T-helper 17 cell (primary cell): ENCODE measurements around the gene CHD5. TPM values are rescaled to one million over a fixed set of nuclear protein-coding genes. Genes with fewer than 3 reads are reported as not detected.

Source experiments
- ATAC-seq: fragments of 150-1000 bp; cut with Tn5 transposase; 2 replicates; pipeline ENCODE4 v1.10.0; 2021; ENCODE audit warnings: mild to moderate bottlenecking, moderate library complexity
- DNase-seq, 3 donors: peaks; one replicate each; pipeline versions ENCODE4 v3.0.0 to v3.0.0-alpha.2; 2020 to 2021
- H3K9me3 ChIP-seq: one replicate; pipeline ENCODE4 v1.7.0; 2013; ENCODE audit warnings: low read length, mild to moderate bottlenecking; ENCODE audit not compliant: control insufficient read depth, poor library complexity, severe bottlenecking
- H3K27ac Mint-ChIP-seq: one replicate; pipeline ENCODE4 v1.8.0; 2022; ENCODE audit warnings: mild to moderate bottlenecking, moderate library complexity, mixed read lengths
- H3K27me3 Mint-ChIP-seq: one replicate; pipeline ENCODE4 v1.8.0; 2022; ENCODE audit warnings: mixed read lengths
- H3K36me3 Mint-ChIP-seq: one replicate; pipeline ENCODE4 v1.8.0; 2022; ENCODE audit warnings: low read depth, mixed read lengths
- H3K4me1 Mint-ChIP-seq: one replicate; pipeline ENCODE4 v1.8.0; 2022; ENCODE audit warnings: mild to moderate bottlenecking, mixed read lengths
- H3K4me3 Mint-ChIP-seq: one replicate; pipeline ENCODE4 v1.8.0; 2022; ENCODE audit warnings: mild to moderate bottlenecking, moderate library complexity, mixed read lengths
- total RNA-seq, 4 donors: library from RNA in 2 of 4; stranded (reverse) in 2 of 4; gene quantifications; one replicate each; pipeline ENCODE4 v1.2.3 and lab custom pipeline; 2022 to 2026

CHD5 gene
- total RNA-seq, 2 donors from 2014 or later, result 0.12 to 0.63 TPM

- H3K9me3 ChIP-seq, result no peaks in the 10 kb centered on the region
- no peak overlapping the region for H3K27ac Mint-ChIP-seq
- H3K36me3 Mint-ChIP-seq, result peaks cover 6% of the 10 kb centered on the region
- peaks cover 5% of the 10 kb centered on the region for H3K4me1 Mint-ChIP-seq
- DNase-seq (no peak), ATAC-seq (no peak)
- no peaks in the 10 kb centered on the region for H3K27me3 Mint-ChIP-seq
- H3K4me3 Mint-ChIP-seq, result no peak overlapping the region
Observed at GRCh38 chr1:6095511-6096242, 84.4 kb downstream of the CHD5 start.

- DNase-seq (no peak), ATAC-seq (no peak)
- H3K9me3 ChIP-seq, result no peaks in the 10 kb centered on the region
- Mint-ChIP-seq H3K36me3 (peaks cover 6% of the 10 kb centered on the region), H3K27me3 (no peaks in the 10 kb centered on the region), H3K4me1 (peaks cover 5% of the 10 kb centered on the region), H3K4me3 (no peak overlapping the region), H3K27ac (no peak overlapping the region)
Observed at GRCh38 chr1:6094801-6095505, 85.2 kb downstream of the CHD5 start.

GRCh38 chr1:6094246-6094645 is 85.9 kb downstream of the CHD5 start:
- DNase-seq (no peak), ATAC-seq (no peak)
- no peaks in the 10 kb centered on the region for H3K27me3 Mint-ChIP-seq
- no peaks in the 10 kb centered on the region for H3K9me3 ChIP-seq
- H3K4me1 Mint-ChIP-seq, result peaks cover 5% of the 10 kb centered on the region
- H3K4me3 Mint-ChIP-seq, result no peak overlapping the region
- H3K36me3 Mint-ChIP-seq, result peaks cover 6% of the 10 kb centered on the region
- peak overlapping the region; percentile 61 for H3K27ac Mint-ChIP-seq

- H3K4me1 Mint-ChIP-seq, result peaks cover 5% of the 10 kb centered on the region
- H3K9me3 ChIP-seq, result no peaks in the 10 kb centered on the region
- no peak for DNase-seq
- peak overlapping the region; percentile 61 for H3K27ac Mint-ChIP-seq
- no peak for ATAC-seq
- no peak overlapping the region for H3K4me3 Mint-ChIP-seq
- H3K27me3 Mint-ChIP-seq, result no peaks in the 10 kb centered on the region
- H3K36me3 Mint-ChIP-seq, result peaks cover 6% of the 10 kb centered on the region
Observed at GRCh38 chr1:6093611-6094010, 86.5 kb downstream of the CHD5 start.

- H3K4me3 Mint-ChIP-seq, result no peak overlapping the region
- ATAC-seq (no peak), DNase-seq (no peak)
- H3K27me3 Mint-ChIP-seq, result no peaks in the 10 kb centered on the region
- H3K36me3 Mint-ChIP-seq, result peaks cover 6% of the 10 kb centered on the region
- H3K4me1 Mint-ChIP-seq, result peaks cover 2% of the 10 kb centered on the region
- H3K9me3 ChIP-seq, result no peaks in the 10 kb centered on the region
- H3K27ac Mint-ChIP-seq, result peak overlapping the region; percentile 61
Observed at GRCh38 chr1:6093071-6093470, 87.0 kb downstream of the CHD5 start.

GRCh38 chr1:6092211-6092610 is 87.9 kb downstream of the CHD5 start:
- Mint-ChIP-seq H3K4me1 (no peaks in the 10 kb centered on the region), H3K4me3 (no peak overlapping the region), H3K27me3 (no peaks in the 10 kb centered on the region), H3K27ac (no peak overlapping the region), H3K36me3 (peaks cover 6% of the 10 kb centered on the region)
- H3K9me3 ChIP-seq, result no peaks in the 10 kb centered on the region
- DNase-seq (no peak), ATAC-seq (no peak)

- Mint-ChIP-seq H3K27me3 (no peaks in the 10 kb centered on the region), H3K4me1 (no peaks in the 10 kb centered on the region), H3K36me3 (peaks cover 6% of the 10 kb centered on the region), H3K4me3 (no peak overlapping the region), H3K27ac (no peak overlapping the region)
- H3K9me3 ChIP-seq, result no peaks in the 10 kb centered on the region
- ATAC-seq (no peak), DNase-seq (no peak)
Observed at GRCh38 chr1:6091823-6092109, 88.4 kb downstream of the CHD5 start.

GRCh38 chr1:6090996-6091822 is 88.9 kb downstream of the CHD5 start:
- DNase-seq, result no peak
- Mint-ChIP-seq H3K36me3 (peaks cover 6% of the 10 kb centered on the region), H3K27ac (no peak overlapping the region), H3K27me3 (no peaks in the 10 kb centered on the region), H3K4me1 (no peaks in the 10 kb centered on the region), H3K4me3 (no peak overlapping the region)
- ATAC-seq, result no peak
- no peaks in the 10 kb centered on the region for H3K9me3 ChIP-seq

- ATAC-seq, result no peak
- Mint-ChIP-seq H3K27me3 (no peaks in the 10 kb centered on the region), H3K36me3 (peaks cover 6% of the 10 kb centered on the region), H3K27ac (no peak overlapping the region), H3K4me1 (no peaks in the 10 kb centered on the region), H3K4me3 (no peak overlapping the region)
- H3K9me3 ChIP-seq, result no peaks in the 10 kb centered on the region
- no peak for DNase-seq
Observed at GRCh38 chr1:6090288-6090687, 89.8 kb downstream of the CHD5 start.

- H3K9me3 ChIP-seq, result no peaks in the 10 kb centered on the region
- DNase-seq (no peak), ATAC-seq (no peak)
- Mint-ChIP-seq H3K27ac (no peak overlapping the region), H3K4me3 (no peak overlapping the region), H3K27me3 (no peaks in the 10 kb centered on the region), H3K4me1 (no peaks in the 10 kb centered on the region), H3K36me3 (peaks cover 4% of the 10 kb centered on the region)
Observed at GRCh38 chr1:6088956-6089355, 91.2 kb downstream of the CHD5 start.

- peaks cover 2% of the 10 kb centered on the region for H3K36me3 Mint-ChIP-seq
- no peak for ATAC-seq
- no peak overlapping the region for H3K4me3 Mint-ChIP-seq
- H3K27me3 Mint-ChIP-seq, result no peaks in the 10 kb centered on the region
- DNase-seq, result no peak
- no peaks in the 10 kb centered on the region for H3K9me3 ChIP-seq
- H3K27ac Mint-ChIP-seq, result peak overlapping the region; percentile 51
- no peaks in the 10 kb centered on the region for H3K4me1 Mint-ChIP-seq
Observed at GRCh38 chr1:6087958-6088357, 92.2 kb downstream of the CHD5 start.

- H3K4me1 Mint-ChIP-seq, result no peaks in the 10 kb centered on the region
- peaks cover 2% of the 10 kb centered on the region for H3K36me3 Mint-ChIP-seq
- ATAC-seq (no peak), DNase-seq (no peak)
- no peaks in the 10 kb centered on the region for H3K9me3 ChIP-seq
- no peaks in the 10 kb centered on the region for H3K27me3 Mint-ChIP-seq
- H3K27ac Mint-ChIP-seq, result peak overlapping the region; percentile 51
- no peak overlapping the region for H3K4me3 Mint-ChIP-seq
Observed at GRCh38 chr1:6087377-6087772, 92.7 kb downstream of the CHD5 start.

- H3K36me3 Mint-ChIP-seq, result peaks cover 2% of the 10 kb centered on the region
Observed at GRCh38 chr1:6086762-6087376, 93.3 kb downstream of the CHD5 start.

More at GRCh38 chr1:6086762-6087376, 93.3 kb downstream of the CHD5 start:
- H3K27me3 Mint-ChIP-seq, result no peaks in the 10 kb centered on the region
- H3K9me3 ChIP-seq, result no peaks in the 10 kb centered on the region
- H3K4me3 Mint-ChIP-seq, result no peak overlapping the region
- DNase-seq (no peak), ATAC-seq (no peak)
- no peaks in the 10 kb centered on the region for H3K4me1 Mint-ChIP-seq
- H3K27ac Mint-ChIP-seq, result no peak overlapping the region
